Putamen (tissue), 1 donor: ENCODE data around the gene MAP1LC3C.
A peak's percentile ranks its signal among the peaks of the same experiment; 100 is the strongest.

ENCODE experiments used
- DNase-seq: peaks from one replicate; pipeline ENCODE4 v3.0.0-alpha.2; 2016; ENCODE audit warnings: low spot score

Gene MAP1LC3C

DNA sequence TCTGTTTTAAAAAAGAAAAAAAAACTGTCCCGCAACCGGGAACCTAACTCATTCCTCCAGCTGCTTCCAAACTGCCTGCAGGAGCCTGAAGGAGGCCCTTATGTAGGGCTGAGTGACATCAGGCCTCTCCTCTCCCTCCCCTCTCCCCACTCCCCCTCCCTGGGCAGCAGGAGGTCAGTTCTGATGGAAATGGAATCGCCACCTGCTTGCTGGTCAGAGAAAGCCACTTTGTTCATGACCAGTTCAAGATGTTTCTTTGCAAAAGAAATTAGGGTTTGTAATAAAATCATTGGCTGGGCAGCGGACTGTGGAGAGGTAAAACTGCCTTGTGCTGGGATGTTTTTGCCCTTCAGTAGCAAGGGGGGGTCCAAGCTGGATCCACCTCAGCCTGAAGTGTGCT, at the start of gene MAP1LC3C:
TSS of gene MAP1LC3C (minus strand) at position 73 of the 400 bp plus-strand sequence. CDS start 90 bp downstream, outside the sequence.
- no peak for DNase-seq

- no peak for DNase-seq
Observed at GRCh38 chr1:242043165-242043564, 44.3 kb upstream of the MAP1LC3C start.

DNA sequence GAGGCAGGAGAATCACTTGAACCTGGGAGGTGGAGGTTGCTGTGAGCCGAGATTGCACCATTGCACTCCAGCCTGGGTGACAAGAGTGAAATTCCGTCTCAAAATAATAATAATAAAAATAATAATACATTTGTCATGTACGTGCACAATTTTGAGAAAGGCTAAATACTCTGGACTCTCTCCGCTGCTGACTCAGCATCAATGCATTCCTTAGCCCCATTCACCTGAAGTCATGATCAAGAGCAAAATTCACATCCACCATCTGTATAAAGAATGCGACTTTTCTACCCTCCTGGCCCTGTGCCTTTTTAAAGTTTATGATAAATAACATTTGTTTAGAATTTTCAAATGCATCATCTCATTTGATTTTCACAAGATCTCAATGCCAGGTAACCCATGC, 35.5 kb upstream of the MAP1LC3C start:
- DNase-seq = no peak

- DNase-seq = no peak
Observed at GRCh38 chr1:242033447-242033846, 34.5 kb upstream of the MAP1LC3C start.

- no peak for DNase-seq
Observed at GRCh38 chr1:242030071-242030470, 31.2 kb upstream of the MAP1LC3C start.

DNA sequence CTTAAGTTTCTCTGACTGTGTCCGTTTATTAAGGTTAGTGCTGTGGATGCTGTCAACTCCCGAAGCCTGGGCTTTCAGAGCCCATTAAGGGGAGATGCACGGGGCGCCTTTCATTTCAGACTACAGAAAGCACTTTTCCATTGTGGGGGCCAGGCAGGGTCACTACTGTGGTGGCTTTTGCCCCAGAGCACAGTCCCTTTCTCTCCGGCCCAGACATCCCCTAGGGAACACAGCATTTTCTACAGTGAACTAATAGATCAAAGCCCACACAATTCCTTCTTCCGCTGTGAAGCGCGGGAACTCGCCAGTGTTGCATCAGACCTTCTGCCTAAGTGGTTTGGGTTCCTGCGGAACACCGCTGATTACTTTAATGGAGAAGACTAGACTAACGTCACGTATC, 26.8 kb upstream of the MAP1LC3C start:
- no peak for DNase-seq

GRCh38 chr1:242023805-242024204, 24.9 kb upstream of the MAP1LC3C start:
- DNase-seq = no peak

GRCh38 chr1:242019018-242019417, 20.1 kb upstream of the MAP1LC3C start:
- no peak for DNase-seq

DNA sequence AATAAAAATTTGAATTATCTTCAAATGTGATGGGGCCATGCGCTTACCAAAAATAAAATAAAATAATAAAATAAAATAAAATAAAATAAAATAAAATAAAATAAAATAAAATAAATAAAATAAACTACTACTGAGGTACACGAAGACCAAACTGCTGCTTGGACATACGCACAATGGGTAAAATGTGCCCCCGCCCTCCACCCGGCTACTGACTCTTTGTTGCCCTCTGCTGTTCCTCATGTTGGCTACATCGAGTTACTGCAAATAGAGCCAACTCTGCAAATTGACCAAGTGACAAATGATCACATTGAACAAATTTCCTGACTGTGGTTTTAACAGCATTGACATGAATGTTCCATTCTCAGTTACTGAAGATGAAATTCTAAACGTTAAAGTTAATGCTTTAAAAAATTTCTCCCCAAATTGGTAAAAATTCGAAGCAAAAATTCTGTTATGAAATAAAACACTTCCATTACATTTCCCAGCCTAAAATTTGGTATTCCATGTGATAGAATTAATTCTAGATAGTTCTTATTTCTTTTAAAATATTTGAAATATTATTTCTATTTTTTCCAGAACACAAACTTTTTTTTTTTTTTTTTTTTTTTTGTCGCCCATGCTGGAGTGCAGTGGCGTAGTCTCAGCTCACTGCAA, 18.8 kb upstream of the MAP1LC3C start:
- DNase-seq = peak; percentile 54

DNA sequence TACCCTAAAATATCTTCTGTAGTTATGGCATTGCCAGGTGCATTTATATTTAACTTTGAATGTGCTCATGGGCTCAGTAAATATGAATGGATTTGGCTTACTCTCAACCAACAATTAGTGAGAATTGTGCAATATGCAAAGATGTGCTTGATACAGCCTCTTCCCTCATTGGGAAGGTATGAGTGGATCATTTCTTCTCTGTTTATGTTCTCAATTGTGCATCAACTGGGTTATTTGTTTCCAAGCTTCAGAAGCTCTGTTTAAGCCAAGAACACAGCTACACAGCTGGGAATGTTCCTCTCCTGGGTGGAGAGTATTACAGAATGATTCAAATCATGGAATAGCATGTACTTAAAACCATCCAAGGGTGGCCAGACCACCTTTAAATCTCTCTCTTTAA, 17.6 kb upstream of the MAP1LC3C start:
- DNase-seq = no peak

DNA sequence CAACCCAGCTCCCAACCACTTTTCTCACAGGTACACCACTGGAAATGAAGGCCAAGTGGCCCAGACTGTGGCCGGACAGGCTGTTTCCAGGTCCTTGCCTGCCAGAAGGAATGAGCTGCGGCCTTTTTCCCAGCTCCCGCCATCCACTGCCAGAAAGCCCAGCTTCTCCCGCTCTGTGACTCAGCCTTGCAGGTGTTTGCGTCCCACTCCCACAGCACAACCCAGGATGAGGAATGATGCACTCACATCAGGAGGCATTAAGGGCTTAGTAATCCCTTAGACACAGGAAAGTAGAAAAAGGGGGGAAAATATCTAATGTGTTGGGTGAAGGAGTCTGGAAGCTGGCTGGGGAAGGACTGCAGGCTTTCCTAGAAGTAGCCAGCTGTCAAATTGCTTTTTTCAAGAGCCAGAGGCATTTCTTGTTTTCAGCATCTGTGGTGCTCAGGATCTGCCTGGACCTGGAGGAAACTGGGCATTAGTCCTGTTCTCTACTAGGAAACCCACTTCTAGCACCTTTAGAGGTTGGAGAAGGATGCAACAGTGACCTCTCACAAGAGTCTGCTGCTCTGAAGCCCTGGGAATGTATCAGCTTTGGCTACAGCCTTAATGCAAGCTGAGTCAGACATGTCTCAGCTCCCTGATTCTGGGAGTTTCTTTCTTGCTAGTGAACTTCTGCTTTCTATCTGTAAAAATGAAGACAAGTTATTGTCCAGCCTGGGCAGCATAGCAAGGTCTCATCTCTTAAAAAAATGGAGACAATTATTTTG, 13.2 kb upstream of the MAP1LC3C start:
- no peak for DNase-seq

- no peak for DNase-seq
Observed at GRCh38 chr1:242008826-242009495, 10.1 kb upstream of the MAP1LC3C start.

DNA sequence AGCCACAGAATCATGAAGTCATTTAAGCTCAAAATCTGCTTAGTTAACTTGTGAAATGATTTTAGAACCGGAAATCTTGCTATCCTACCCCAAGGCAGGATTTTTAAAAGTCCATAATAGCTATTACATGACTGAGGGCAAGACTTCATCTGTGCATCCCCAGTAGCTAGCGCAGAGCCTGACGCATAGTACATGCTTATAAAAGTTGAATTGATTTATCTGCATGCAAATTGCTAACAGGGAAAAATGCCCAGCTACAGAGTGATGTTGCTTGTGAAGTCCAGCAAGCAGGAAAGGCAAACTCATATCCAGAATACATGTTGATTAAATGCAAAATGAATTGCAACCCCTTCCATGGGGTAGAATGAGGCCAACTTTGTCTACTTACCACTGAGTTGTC, 8.1 kb upstream of the MAP1LC3C start:
- DNase-seq = no peak

GRCh38 chr1:242005866-242006535, 7.1 kb upstream of the MAP1LC3C start:
- DNase-seq = peak; percentile 70

DNA sequence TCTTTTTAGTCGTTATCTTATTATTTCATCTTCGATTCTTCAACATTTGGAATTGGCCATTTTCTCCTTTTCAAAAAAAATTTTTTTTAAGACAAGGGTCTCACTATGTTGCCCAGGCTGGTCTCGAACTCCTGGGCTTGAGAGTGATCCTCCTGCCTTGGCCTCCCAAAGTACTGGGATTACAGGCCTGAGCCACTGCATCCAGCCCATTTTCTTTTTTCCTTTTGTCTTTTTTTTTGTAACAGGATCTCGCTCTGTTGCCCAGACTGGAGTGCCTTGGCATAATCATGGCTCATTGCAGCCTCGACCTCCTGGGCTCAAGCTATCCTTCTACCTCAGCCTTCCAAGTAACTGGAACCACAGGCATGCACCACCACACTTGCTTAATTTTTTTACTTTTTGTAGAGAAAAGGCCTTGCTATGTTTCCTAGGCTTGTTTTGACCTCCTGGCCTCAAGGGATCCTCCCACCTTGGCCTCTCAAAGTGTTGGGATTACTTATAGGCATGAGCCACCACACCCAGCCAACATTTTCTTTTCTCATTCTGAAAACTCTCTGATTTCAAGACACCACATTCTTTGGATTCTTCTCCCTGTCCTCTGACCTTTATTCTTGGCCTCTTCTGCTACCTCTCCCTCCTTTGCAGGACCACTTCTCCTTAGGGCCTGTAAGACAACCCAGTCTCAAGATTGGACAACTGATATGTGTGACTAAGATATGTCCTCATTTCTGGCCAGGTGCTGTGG, 6.0 kb upstream of the MAP1LC3C start:
- DNase-seq = no peak

DNA sequence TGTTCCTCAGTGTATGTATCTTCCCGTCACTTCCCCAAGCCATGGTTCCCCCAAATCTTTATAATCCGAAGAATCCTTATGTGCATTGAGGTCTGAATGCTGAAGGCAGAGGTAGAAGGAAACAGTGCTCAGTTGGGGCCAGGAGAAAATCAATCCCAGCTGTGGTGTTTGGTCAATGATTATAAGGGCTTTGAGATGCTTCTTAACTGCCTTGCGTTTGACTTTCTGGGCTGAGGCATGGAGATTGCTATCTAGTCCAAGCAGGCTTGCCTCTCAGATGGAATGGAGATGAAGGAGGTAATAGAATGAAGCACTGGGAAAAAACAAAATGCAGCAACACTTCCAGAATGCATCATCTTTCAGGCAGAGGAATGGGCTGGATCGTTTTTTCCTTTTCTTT, 3.6 kb upstream of the MAP1LC3C start:
- DNase-seq = no peak

- DNase-seq = no peak
Observed at GRCh38 chr1:242002072-242002471, 3.2 kb upstream of the MAP1LC3C start.

GRCh38 chr1:242000434-242000833, 1.5 kb upstream of the MAP1LC3C start:
- no peak for DNase-seq

- DNase-seq = peak; percentile 22
Observed at GRCh38 chr1:241998412-241998921, 431 bp downstream of the MAP1LC3C start.

DNA sequence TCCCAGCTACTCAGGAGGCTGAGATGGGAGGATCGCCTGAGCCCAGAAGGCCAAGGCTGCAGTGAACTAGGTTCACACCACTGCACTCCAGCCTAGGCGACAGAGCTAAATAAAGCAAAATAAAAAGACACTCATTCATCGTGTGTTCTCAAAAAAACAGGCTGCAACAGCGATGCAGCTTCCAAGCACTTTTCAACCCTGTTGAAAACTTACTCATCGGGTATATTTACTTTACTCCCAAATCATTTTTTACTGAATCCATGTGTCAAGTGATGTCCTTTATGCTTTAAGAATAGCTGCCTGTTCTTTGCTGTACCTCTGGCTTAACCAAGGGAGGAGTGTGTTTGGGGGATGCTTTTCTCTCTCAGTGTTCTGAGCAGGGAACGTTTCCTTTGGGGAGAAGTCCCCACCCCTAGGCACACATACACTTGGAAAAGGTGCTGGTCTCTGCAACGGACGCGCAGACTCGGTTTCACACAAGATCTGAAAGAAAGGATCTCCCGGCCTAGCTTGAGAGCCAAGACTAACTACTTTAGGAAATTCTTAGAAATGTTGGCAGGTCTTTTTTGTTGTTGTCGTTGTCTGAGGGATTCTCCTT, 1.4 kb downstream of the MAP1LC3C start:
- no peak for DNase-seq

- no peak for DNase-seq
Observed at GRCh38 chr1:241994171-241994570, 4.7 kb downstream of the MAP1LC3C start.
